Thyroid gland (tissue), 4 donors: ENCODE measurements around the gene ASPM. TPM values are rescaled to one million over a fixed set of nuclear protein-coding genes. Genes with fewer than 3 reads are reported as not detected.

ENCODE experiments used
- DNase-seq, 2 donors: peaks; one replicate each; pipeline ENCODE4 v3.0.0-alpha.2; 2019
- H3K27ac ChIP-seq, 3 donors: fragments of 200-600 bp; sonication (generic); 1 replicate in 2 of 3; 2 replicates in 1 of 3; pipeline ENCODE4 v1.5.1; 2016 to 2019; ENCODE audit warnings: mild to moderate bottlenecking in 1 of 3, moderate library complexity in 1 of 3
- H3K27me3 ChIP-seq: fragments of 200-600 bp; sonication (generic); one replicate; pipeline ENCODE4 v1.5.1; 2019
- H3K36me3 ChIP-seq, 2 donors: fragments of 200-600 bp; sonication (generic); one replicate each; pipeline ENCODE4 v1.5.1; 2016 to 2019
- H3K4me1 ChIP-seq, 2 donors: fragments of 200-600 bp; sonication (generic); one replicate each; pipeline ENCODE4 v1.5.1; 2017 to 2019
- H3K4me3 ChIP-seq, 3 donors: fragments of 200-600 bp; sonication (generic); replicated peaks in 1 of 3; 1 replicate in 2 of 3; 2 replicates in 1 of 3; pipeline ENCODE4 v1.5.1; 2016; ENCODE audit warnings: mild to moderate bottlenecking in 1 of 3
- H3K9me3 ChIP-seq: fragments of 200-600 bp; sonication (generic); one replicate; pipeline ENCODE4 v1.5.1; 2017
- CTCF ChIP-seq, 6 experiments: fragments of 200-600 bp in 3 of 6; fragments of 450-650 bp in 3 of 6; sonication (generic) in 3 of 6; IDR thresholded peaks; one replicate each; pipeline ENCODE4 v1.5.1; 2016 to 2019; ENCODE audit warnings: antibody characterized with exemption in 6 of 6, mild to moderate bottlenecking in 2 of 6, inconsistent platforms in 1 of 6, moderate library complexity in 1 of 6
- POLR2A ChIP-seq, 2 donors: fragments of 450-650 bp; IDR thresholded peaks; one replicate each; pipeline ENCODE4 v1.6.1; 2017; ENCODE audit warnings: antibody characterized with exemption in 2 of 2, mild to moderate bottlenecking in 2 of 2, moderate library complexity in 1 of 2
- WGBS, 2 donors: methylation state at CpG; one replicate each; pipeline ENCODE4 v1.1.5; 2017; 5-methylcytosine and 5-hydroxymethylcytosine counted together
- intact Hi-C: fragments of 100-400 bp; cut with DNase I; formaldehyde crosslinking; loops from one replicate; pipeline ENCODE4 v1.15.1; 2023
- total RNA-seq, 4 donors: library from RNA; depleted of rRNA; stranded (reverse); fragments of >200 nt; gene quantifications; one replicate each; pipeline ENCODE4 v1.2.3, GENCODE V29; 2016

Gene ASPM
- total RNA-seq, 4 donors from 2014 or later, result 0.15 to 1.2 (median 0.38) TPM

GRCh38 chr1:197181982-197182381, 35.5 kb upstream of the ASPM start:
- no peak for TF ChIP-seq POLR2A (IDR thresholded peaks at IDR 0.05)
- no peak overlapping the region for H3K4me3 ChIP-seq
- H3K9me3 ChIP-seq, result no peaks in the 10 kb centered on the region
- 81 to 85% methylated on average over 3 of the region's 3 CpGs for WGBS, 2 donors
- DNase-seq, result no peak
- peaks cover 10 to 17% of the 10 kb centered on the region in 2 donors for H3K36me3 ChIP-seq
- H3K4me1 ChIP-seq, result no peaks in the 10 kb centered on the region
- intact Hi-C loops, result no loop called here
- H3K27me3 ChIP-seq, result no peaks in the 10 kb centered on the region
- H3K27ac ChIP-seq, result no peak overlapping the region

GRCh38 chr1:197180252-197180878, 33.9 kb upstream of the ASPM start:
- H3K9me3 ChIP-seq, result no peaks in the 10 kb centered on the region
- no peak overlapping the region for H3K4me3 ChIP-seq
- no peaks in the 10 kb centered on the region for H3K27me3 ChIP-seq
- DNase-seq, result no peak
- WGBS, 2 donors, result 82 to 83% methylated on average over 3 of the region's 3 CpGs
- peaks cover 9 to 13% of the 10 kb centered on the region in 2 donors for H3K36me3 ChIP-seq
- intact Hi-C loops, result no loop called here
- H3K4me1 ChIP-seq, result no peaks in the 10 kb centered on the region
- H3K27ac ChIP-seq, result no peak overlapping the region
- TF ChIP-seq POLR2A (IDR thresholded peaks at IDR 0.05), result no peak
- peak in 3 of 6 experiments; percentile 40 to 66 (median 46) for TF ChIP-seq CTCF (IDR thresholded peaks at IDR 0.05)

GRCh38 chr1:197178998-197179397, 32.5 kb upstream of the ASPM start:
- Histone ChIP-seq H3K36me3 (peaks cover 9 to 13% of the 10 kb centered on the region in 2 donors), H3K4me3 (no peak overlapping the region), H3K4me1 (no peaks in the 10 kb centered on the region), H3K9me3 (no peaks in the 10 kb centered on the region), H3K27me3 (no peaks in the 10 kb centered on the region), H3K27ac (no peak overlapping the region)
- intact Hi-C loops, result no loop called here
- DNase-seq, result no peak
- TF ChIP-seq POLR2A (IDR thresholded peaks at IDR 0.05) (no peak), CTCF (IDR thresholded peaks at IDR 0.05) (no peak)
- 76 to 79% methylated on average over 1 of the region's 1 CpG for WGBS, 2 donors

- intact Hi-C loops, result no loop called here
- Histone ChIP-seq H3K9me3 (no peaks in the 10 kb centered on the region), H3K27me3 (no peaks in the 10 kb centered on the region), H3K4me1 (no peaks in the 10 kb centered on the region), H3K27ac (no peak overlapping the region), H3K36me3 (peaks cover 5 to 12% of the 10 kb centered on the region in 2 donors), H3K4me3 (no peak overlapping the region)
- WGBS, 2 donors, result 90 to 93% methylated on average over 2 of the region's 2 CpGs
- DNase-seq, result no peak
- no peak for TF ChIP-seq CTCF (IDR thresholded peaks at IDR 0.05)
- TF ChIP-seq POLR2A (IDR thresholded peaks at IDR 0.05), result no peak
Observed at GRCh38 chr1:197174818-197175217, 28.3 kb upstream of the ASPM start.

- H3K27me3 ChIP-seq, result no peaks in the 10 kb centered on the region
- intact Hi-C loops, result no loop called here
- no peak overlapping the region for H3K27ac ChIP-seq
- H3K36me3 ChIP-seq, result peaks cover 5 to 14% of the 10 kb centered on the region in 2 donors
- WGBS, 2 donors, result 88% methylated on average over 5 of the region's 5 CpGs
- H3K4me1 ChIP-seq, result no peaks in the 10 kb centered on the region
- no peak overlapping the region for H3K4me3 ChIP-seq
- TF ChIP-seq CTCF (IDR thresholded peaks at IDR 0.05), result no peak
- TF ChIP-seq POLR2A (IDR thresholded peaks at IDR 0.05), result no peak
- no peak for DNase-seq
- H3K9me3 ChIP-seq, result no peaks in the 10 kb centered on the region
Observed at GRCh38 chr1:197173571-197174507, 27.4 kb upstream of the ASPM start.
